NB4 (cell line): ENCODE data around the gene ESR2.

ENCODE experiments used
- MYC ChIP-seq: IDR thresholded peaks from 2 replicates; pipeline ENCODE4 v1.6.1; 2011; ENCODE audit warnings: low read depth, low read length
- POLR2A ChIP-seq: IDR thresholded peaks from 2 replicates; pipeline ENCODE4 v1.6.1; 2011; ENCODE audit warnings: mild to moderate bottlenecking; ENCODE audit not compliant: insufficient read length; ENCODE audit errors: extremely low read depth
- TF ChIP-seq, protein P1 (sequence below): IDR thresholded peaks from one replicate; pipeline ENCODE4 v1.5.1; 2012; ENCODE audit warnings: low read depth, low read length
- TF ChIP-seq, protein P2 (sequence below): IDR thresholded peaks from 2 replicates; pipeline ENCODE4 v1.6.1; 2011; ENCODE audit warnings: low read depth, low read length

DNA sequence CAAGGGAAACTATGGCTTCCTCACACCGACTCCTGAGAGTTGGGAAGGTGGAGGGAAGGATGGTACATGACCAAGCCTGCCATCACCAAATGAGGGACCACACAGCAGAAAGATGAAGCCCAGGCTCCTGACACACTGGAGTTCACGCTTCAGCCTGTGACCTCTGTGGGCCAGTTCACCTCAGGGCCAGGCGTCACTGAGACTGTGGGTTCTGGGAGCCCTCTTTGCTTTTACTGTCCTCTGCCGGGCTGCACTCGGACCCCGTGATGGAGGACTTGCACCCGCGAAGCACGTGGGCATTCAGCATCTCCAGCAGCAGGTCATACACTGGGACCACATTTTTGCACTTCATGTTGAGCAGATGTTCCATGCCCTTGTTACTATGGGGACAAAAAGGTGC lies 61.2 kb downstream of the ESR2 start:
- TF ChIP-seq, protein P1, sequence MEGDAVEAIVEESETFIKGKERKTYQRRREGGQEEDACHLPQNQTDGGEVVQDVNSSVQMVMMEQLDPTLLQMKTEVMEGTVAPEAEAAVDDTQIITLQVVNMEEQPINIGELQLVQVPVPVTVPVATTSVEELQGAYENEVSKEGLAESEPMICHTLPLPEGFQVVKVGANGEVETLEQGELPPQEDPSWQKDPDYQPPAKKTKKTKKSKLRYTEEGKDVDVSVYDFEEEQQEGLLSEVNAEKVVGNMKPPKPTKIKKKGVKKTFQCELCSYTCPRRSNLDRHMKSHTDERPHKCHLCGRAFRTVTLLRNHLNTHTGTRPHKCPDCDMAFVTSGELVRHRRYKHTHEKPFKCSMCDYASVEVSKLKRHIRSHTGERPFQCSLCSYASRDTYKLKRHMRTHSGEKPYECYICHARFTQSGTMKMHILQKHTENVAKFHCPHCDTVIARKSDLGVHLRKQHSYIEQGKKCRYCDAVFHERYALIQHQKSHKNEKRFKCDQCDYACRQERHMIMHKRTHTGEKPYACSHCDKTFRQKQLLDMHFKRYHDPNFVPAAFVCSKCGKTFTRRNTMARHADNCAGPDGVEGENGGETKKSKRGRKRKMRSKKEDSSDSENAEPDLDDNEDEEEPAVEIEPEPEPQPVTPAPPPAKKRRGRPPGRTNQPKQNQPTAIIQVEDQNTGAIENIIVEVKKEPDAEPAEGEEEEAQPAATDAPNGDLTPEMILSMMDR = no peak
- TF ChIP-seq MYC (no peak), POLR2A (no peak)
- TF ChIP-seq, protein P2, sequence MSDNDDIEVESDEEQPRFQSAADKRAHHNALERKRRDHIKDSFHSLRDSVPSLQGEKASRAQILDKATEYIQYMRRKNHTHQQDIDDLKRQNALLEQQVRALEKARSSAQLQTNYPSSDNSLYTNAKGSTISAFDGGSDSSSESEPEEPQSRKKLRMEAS = no peak
